KOPT-K1 (cell line): ENCODE data around the gene EDA.
"Not testable (repeated sequence)": the region's sequence is repeated elsewhere in the genome, so short reads cannot be mapped to it uniquely, and the experiment has no call there.

Experiments
- H3K27ac ChIP-seq: fragments of 200-600 bp; sonication (generic); 2 replicates; pipeline ENCODE4 v1.5.1; 2016; ENCODE audit warnings: antibody characterized with exemption, mild to moderate bottlenecking, low read depth, low read length; ENCODE audit not compliant: poor library complexity, severe bottlenecking
- H3K36me3 ChIP-seq: fragments of 200-600 bp; sonication (generic); 2 replicates; pipeline ENCODE4 v1.5.1; 2017; ENCODE audit warnings: antibody characterized with exemption, mild to moderate bottlenecking, low read length, moderate library complexity; ENCODE audit not compliant: insufficient read depth
- H3K9me3 ChIP-seq: fragments of 200-600 bp; sonication (generic); 2 replicates; pipeline ENCODE4 v1.5.1; 2017; ENCODE audit warnings: antibody characterized with exemption, low read length, mild to moderate bottlenecking; ENCODE audit not compliant: insufficient read depth, poor library complexity, severe bottlenecking

Gene EDA

GRCh38 chrX:69961365-69962072 lies 345.6 kb downstream of the EDA start:
- Histone ChIP-seq H3K9me3 (no peaks in the 10 kb centered on the region), H3K36me3 (no peaks in the 10 kb centered on the region), H3K27ac (no peak overlapping the region)

DNA sequence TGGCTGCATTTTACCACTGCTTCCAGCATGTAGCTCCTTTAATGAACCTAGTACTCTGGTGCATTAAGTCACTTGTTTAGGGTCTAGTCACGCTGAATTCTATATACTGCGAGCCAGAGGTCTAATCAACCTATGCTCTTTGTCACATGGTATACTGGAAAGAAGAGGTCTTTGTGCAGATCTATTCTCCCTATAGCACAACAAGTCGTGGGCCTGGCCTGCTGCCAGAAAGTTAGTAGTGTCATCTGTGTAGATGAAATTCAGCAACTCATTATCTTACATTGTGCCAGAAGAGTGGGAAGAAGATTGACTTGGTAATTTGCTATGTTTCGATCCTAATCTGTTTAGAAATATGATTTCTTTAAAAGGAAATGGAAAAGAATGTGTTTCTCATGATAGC lies 353.0 kb downstream of the EDA start:
- Histone ChIP-seq H3K27ac (no peak overlapping the region), H3K36me3 (no peaks in the 10 kb centered on the region), H3K9me3 (no peaks in the 10 kb centered on the region)

DNA sequence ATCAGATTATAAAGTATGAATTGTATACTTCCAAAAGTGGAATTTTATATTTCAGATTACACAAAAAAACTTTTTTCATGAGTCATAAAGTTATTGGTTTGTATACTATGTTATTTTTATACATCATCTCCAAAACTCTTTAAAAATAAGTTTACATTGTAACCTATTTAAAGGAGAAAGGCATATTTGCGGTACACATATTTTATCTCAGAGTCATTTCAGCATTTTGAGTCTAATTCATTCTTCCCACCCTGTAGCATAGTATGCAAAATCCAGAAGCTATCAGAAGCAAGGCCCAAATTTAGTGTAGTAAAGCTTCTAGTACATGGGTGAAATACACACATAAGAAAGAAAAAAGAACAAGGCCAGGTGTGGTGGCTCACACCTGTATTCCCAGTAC lies 353.5 kb downstream of the EDA start:
- H3K36me3 ChIP-seq: no peaks in the 10 kb centered on the region
- H3K9me3 ChIP-seq: no peaks in the 10 kb centered on the region
- no peak overlapping the region for H3K27ac ChIP-seq

DNA sequence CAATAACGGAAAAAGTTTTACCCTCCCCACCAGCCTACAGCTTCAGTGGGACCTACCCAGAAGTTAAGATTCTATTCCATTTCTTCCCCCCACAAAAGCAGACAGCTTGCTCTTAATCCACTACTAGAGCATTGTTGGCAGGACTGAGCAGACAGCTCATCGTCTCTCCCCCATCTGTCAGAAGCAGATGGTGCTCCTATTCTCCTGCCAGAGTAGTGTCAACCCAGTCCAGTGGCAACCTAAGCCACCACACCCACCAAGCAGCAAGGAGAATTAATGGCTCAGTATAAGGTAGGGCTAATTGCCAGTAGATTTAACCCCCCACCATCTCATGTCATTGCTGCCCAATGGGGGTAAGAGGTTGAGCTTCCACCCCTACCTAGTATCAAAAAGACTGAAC lies 371.8 kb downstream of the EDA start:
- Histone ChIP-seq H3K9me3 (no peaks in the 10 kb centered on the region), H3K27ac (no peak overlapping the region), H3K36me3 (no peaks in the 10 kb centered on the region)

GRCh38 chrX:69988955-69989394 lies 373.1 kb downstream of the EDA start:
- Histone ChIP-seq H3K27ac (no peak overlapping the region), H3K36me3 (no peaks in the 10 kb centered on the region), H3K9me3 (no peaks in the 10 kb centered on the region)

GRCh38 chrX:69991685-69992084 lies 375.8 kb downstream of the EDA start:
- no peaks in the 10 kb centered on the region for H3K36me3 ChIP-seq
- no peaks in the 10 kb centered on the region for H3K9me3 ChIP-seq
- H3K27ac ChIP-seq: no peak overlapping the region

GRCh38 chrX:69993494-69993893 lies 377.6 kb downstream of the EDA start:
- Histone ChIP-seq H3K27ac (no peak overlapping the region), H3K9me3 (no peaks in the 10 kb centered on the region), H3K36me3 (no peaks in the 10 kb centered on the region)

- no peak overlapping the region for H3K27ac ChIP-seq
- no peaks in the 10 kb centered on the region for H3K36me3 ChIP-seq
- H3K9me3 ChIP-seq: no peaks in the 10 kb centered on the region
Observed at GRCh38 chrX:69995362-69996112, 379.6 kb downstream of the EDA start.

- no peak overlapping the region for H3K27ac ChIP-seq
- no peaks in the 10 kb centered on the region for H3K36me3 ChIP-seq
- no peaks in the 10 kb centered on the region for H3K9me3 ChIP-seq
Observed at GRCh38 chrX:69996113-69996468, 380.2 kb downstream of the EDA start.

- not testable (repeated sequence) for H3K27ac ChIP-seq, H3K36me3 ChIP-seq, H3K9me3 ChIP-seq
Observed at GRCh38 chrX:69998299-69998698, 382.4 kb downstream of the EDA start.

DNA sequence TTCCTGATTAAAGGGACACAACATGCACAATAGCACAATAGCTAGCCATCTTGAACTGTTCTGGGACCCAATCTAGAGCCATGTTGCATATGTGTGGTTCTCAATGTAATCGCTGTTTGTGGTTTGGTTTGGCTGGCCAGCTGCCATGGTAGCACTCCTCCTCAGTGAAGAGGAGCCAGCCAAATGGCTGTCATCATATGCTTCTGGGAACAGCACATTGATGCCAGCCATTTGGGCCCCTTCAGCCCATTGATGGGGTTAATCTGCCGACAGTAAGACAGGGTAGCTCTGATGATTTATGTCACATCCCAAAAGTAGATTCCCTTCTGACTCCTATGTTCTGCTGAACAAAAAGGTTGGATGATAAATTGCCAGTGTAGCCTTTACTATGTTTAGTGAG lies 385.4 kb downstream of the EDA start:
- Histone ChIP-seq H3K36me3 (no peaks in the 10 kb centered on the region), H3K27ac (no peak overlapping the region), H3K9me3 (no peaks in the 10 kb centered on the region)

- Histone ChIP-seq H3K9me3 (no peaks in the 10 kb centered on the region), H3K27ac (no peak overlapping the region)
Observed at GRCh38 chrX:70001708-70002341, 385.9 kb downstream of the EDA start.

GRCh38 chrX:70007946-70008345 lies 392.0 kb downstream of the EDA start:
- H3K36me3 ChIP-seq: no peaks in the 10 kb centered on the region
- no peaks in the 10 kb centered on the region for H3K9me3 ChIP-seq
- H3K27ac ChIP-seq: no peak overlapping the region

More at GRCh38 chrX:70001708-70002341, 385.9 kb downstream of the EDA start:
- H3K36me3 ChIP-seq: no peaks in the 10 kb centered on the region

GRCh38 chrX:70009049-70009448 lies 393.1 kb downstream of the EDA start:
- H3K9me3 ChIP-seq: no peaks in the 10 kb centered on the region
- no peak overlapping the region for H3K27ac ChIP-seq
- H3K36me3 ChIP-seq: no peaks in the 10 kb centered on the region

DNA sequence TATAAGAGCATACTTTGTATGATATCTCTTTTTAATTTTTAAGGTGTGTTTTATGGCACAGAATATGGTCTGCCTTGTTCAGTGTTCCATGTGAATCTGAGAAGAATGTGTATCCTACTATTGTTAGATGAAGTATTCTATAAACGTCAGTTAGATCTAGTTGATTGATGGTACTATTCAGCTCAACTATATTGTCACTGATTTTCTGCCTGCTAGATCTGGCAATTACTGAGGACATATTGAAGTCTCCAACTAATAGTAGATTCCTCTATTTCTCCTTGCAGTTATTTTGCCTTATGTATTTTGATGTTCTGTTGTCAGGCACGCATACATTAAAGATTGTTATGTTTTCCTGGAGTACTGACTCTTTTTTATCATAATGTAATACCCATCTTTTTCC lies 394.1 kb downstream of the EDA start:
- Histone ChIP-seq H3K36me3 (no peaks in the 10 kb centered on the region), H3K27ac (no peak overlapping the region), H3K9me3 (no peaks in the 10 kb centered on the region)
